Stimulated activated naive CD8-positive, alpha-beta T cell treated with anti-CD3 and anti-CD28 coated beads, Interleukin-15, Interleukin-2, amounts not matched to agents 100 ng/mL and 50 ng/mL, for 24 hours (primary cell): ENCODE data around the gene CYTH3.
"Not testable (repeated sequence)": the region's sequence is repeated elsewhere in the genome, so short reads cannot be mapped to it uniquely, and the experiment has no call there.

ENCODE experiments used
- H3K27ac Mint-ChIP-seq: one replicate; pipeline ENCODE4 v1.8.0; 2021; ENCODE audit warnings: mild to moderate bottlenecking, mixed read lengths
- H3K27me3 Mint-ChIP-seq: one replicate; pipeline ENCODE4 v1.8.0; 2021; ENCODE audit warnings: mixed read lengths
- H3K36me3 Mint-ChIP-seq: one replicate; pipeline ENCODE4 v1.8.0; 2021; ENCODE audit warnings: low read depth, mixed read lengths
- H3K4me1 Mint-ChIP-seq: one replicate; pipeline ENCODE4 v1.8.0; 2021; ENCODE audit warnings: low read depth, mixed read lengths
- H3K4me3 Mint-ChIP-seq: one replicate; pipeline ENCODE4 v1.8.0; 2021; ENCODE audit warnings: mild to moderate bottlenecking, mixed read lengths
- H3K9me3 Mint-ChIP-seq: one replicate; pipeline ENCODE4 v1.8.0; 2021; ENCODE audit warnings: mixed read lengths

The CYTH3 gene

DNA sequence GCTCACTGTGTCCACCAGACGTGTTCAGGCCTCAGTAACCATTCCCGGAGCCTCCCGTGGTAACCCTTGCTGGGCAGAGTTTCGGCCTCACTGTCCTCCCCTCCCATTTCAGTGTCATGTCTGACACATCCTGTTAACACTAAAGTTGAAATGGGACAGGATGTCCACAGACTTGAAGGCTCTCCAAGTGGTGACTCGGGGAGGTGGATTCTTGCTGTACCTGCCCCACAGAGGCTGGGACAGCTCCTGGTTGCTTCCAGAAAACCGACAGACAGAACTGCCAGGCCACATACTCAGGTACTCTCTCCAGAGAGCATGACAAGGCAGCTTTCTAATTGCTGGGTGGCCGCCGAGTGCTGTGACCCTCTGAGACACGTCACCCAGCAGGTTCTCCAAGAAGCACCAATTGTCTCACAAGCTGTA lies 17.9 kb upstream of the CYTH3 start:
- no peak overlapping the region for H3K27ac Mint-ChIP-seq
- no peaks in the 10 kb centered on the region for H3K4me1 Mint-ChIP-seq
- H3K36me3 Mint-ChIP-seq, result no peaks in the 10 kb centered on the region
- no peaks in the 10 kb centered on the region for H3K27me3 Mint-ChIP-seq
- H3K4me3 Mint-ChIP-seq, result no peak overlapping the region
- H3K9me3 Mint-ChIP-seq, result no peaks in the 10 kb centered on the region

DNA sequence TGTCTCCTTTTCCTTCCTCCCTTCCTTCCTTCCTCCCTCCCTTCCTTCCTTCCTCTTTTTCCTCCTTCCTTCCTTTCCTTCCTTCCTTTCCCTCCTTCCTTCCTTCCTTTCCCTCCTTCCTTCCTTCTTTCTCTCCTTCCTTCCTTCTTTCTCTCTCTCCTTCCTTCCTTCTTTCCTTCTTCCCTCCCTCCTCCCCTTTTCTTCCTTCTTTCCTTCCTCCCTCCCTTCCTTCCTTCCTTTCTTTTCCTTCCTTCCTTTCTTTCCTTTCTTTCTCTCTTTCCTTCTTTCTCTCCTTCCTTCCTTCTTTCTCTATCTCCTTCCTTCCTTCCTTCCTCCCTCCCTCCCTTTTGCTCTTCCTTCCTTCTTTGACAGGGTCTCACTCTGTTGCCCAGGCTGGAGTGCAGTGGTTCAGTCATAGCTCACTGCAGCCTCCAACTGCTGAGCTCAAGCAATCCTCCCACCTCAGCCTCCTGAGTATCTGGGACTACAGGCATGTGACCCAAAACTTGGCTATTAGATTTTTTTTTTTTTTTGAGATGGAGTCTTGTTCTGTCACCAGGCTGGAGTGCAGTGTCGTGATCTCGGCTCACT lies 15.9 kb upstream of the CYTH3 start:
- no peaks in the 10 kb centered on the region for H3K9me3 Mint-ChIP-seq
- no peaks in the 10 kb centered on the region for H3K36me3 Mint-ChIP-seq
- no peaks in the 10 kb centered on the region for H3K27me3 Mint-ChIP-seq
- no peaks in the 10 kb centered on the region for H3K4me1 Mint-ChIP-seq
- H3K4me3 Mint-ChIP-seq, result no peak overlapping the region
- H3K27ac Mint-ChIP-seq, result no peak overlapping the region

DNA sequence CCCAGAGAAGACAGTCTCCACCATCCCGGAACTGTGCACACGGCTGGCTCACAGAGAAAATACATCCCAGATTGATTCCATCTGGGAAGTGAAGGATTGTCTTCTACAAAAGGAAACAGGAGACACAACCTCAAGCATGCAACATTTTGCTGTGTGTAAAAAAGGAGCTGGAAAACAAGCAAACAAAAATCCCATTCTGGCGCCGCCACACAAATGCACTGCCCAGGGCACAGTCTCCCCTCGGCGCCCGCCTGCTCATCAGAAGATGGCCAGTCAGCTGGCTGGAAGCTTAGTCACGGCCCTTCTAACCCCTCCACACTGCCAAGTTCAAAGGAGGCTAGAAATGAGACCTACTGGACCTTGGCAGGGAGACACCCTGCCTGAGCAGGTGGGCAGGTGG lies 14.1 kb upstream of the CYTH3 start:
- Mint-ChIP-seq H3K9me3 (no peaks in the 10 kb centered on the region), H3K27me3 (no peaks in the 10 kb centered on the region), H3K27ac (no peak overlapping the region), H3K4me3 (no peak overlapping the region), H3K36me3 (no peaks in the 10 kb centered on the region), H3K4me1 (no peaks in the 10 kb centered on the region)

GRCh38 chr7:6284461-6285360 lies 12.3 kb upstream of the CYTH3 start:
- no peaks in the 10 kb centered on the region for H3K4me1 Mint-ChIP-seq
- no peak overlapping the region for H3K4me3 Mint-ChIP-seq
- no peaks in the 10 kb centered on the region for H3K9me3 Mint-ChIP-seq
- H3K27ac Mint-ChIP-seq, result no peak overlapping the region
- H3K27me3 Mint-ChIP-seq, result no peaks in the 10 kb centered on the region
- H3K36me3 Mint-ChIP-seq, result no peaks in the 10 kb centered on the region

- no peak overlapping the region for H3K27ac Mint-ChIP-seq
- no peaks in the 10 kb centered on the region for H3K36me3 Mint-ChIP-seq
- H3K4me3 Mint-ChIP-seq, result no peak overlapping the region
- no peaks in the 10 kb centered on the region for H3K9me3 Mint-ChIP-seq
- H3K27me3 Mint-ChIP-seq, result no peaks in the 10 kb centered on the region
- H3K4me1 Mint-ChIP-seq, result no peaks in the 10 kb centered on the region
Measured at GRCh38 chr7:6284055-6284400, 11.6 kb upstream of the CYTH3 start.

DNA sequence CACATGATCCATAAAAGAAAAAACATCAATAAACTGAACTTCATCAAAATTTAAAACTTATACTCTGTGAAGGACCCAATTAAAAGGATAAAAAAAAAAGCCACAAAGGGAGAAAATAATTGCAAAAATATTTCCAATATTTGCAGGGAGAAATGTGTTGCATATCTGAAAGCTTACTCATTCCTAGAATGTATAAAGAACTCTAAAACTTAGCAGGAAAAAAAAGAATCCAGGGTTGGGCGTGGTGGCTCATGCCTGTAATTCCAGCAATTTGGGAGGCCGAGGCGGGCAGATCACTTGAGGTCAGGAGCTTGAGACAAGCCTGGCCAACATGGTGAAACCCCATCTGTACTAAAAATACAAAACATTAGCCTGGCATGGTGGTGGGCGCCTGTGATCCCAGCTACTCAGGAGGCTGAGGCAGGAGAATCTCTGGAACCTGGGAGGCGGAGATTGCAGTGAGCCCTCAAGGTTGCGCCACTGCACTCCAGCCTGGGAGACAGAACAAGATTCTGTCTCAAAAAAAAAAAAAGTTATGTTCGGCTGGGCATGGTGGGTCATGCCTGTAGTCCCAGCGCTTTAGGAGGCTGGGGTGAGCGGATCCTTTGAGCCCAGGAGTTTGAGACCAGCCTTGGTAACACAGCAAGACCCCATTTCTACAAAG lies 11.1 kb upstream of the CYTH3 start:
- H3K9me3 Mint-ChIP-seq, H3K27ac Mint-ChIP-seq, H3K27me3 Mint-ChIP-seq: not testable (repeated sequence)

GRCh38 chr7:6279937-6280336 lies 7.5 kb upstream of the CYTH3 start:
- no peaks in the 10 kb centered on the region for H3K36me3 Mint-ChIP-seq
- H3K27me3 Mint-ChIP-seq, result no peaks in the 10 kb centered on the region
- no peaks in the 10 kb centered on the region for H3K4me1 Mint-ChIP-seq
- H3K4me3 Mint-ChIP-seq, result no peak overlapping the region
- H3K9me3 Mint-ChIP-seq, result no peaks in the 10 kb centered on the region
- H3K27ac Mint-ChIP-seq, result no peak overlapping the region

More for the DNA sequence above, 11.1 kb upstream of the CYTH3 start:
- H3K4me1 Mint-ChIP-seq, H3K36me3 Mint-ChIP-seq, H3K4me3 Mint-ChIP-seq: not testable (repeated sequence)

DNA sequence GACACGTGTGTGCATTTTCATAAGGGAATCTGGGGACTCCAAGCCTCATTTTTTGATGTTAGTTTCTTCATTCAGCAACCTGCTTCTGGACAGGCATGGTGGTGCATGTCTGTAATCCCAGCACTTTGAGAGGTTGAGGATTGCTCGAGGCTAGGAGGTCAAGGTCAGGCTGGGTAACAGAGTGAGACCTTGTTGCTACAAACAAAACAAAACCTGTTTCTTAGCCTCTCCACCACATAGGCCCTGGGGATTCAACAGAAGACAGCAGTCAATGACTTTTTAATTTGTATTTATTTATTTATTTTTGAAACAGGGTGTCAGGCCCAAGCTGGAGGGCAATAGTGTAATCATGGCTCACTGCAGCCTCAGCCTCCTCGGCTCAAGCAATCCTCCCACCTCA lies 6.9 kb upstream of the CYTH3 start:
- Mint-ChIP-seq H3K4me1 (no peaks in the 10 kb centered on the region), H3K9me3 (no peaks in the 10 kb centered on the region), H3K36me3 (no peaks in the 10 kb centered on the region), H3K27ac (no peak overlapping the region), H3K4me3 (no peak overlapping the region), H3K27me3 (no peaks in the 10 kb centered on the region)

DNA sequence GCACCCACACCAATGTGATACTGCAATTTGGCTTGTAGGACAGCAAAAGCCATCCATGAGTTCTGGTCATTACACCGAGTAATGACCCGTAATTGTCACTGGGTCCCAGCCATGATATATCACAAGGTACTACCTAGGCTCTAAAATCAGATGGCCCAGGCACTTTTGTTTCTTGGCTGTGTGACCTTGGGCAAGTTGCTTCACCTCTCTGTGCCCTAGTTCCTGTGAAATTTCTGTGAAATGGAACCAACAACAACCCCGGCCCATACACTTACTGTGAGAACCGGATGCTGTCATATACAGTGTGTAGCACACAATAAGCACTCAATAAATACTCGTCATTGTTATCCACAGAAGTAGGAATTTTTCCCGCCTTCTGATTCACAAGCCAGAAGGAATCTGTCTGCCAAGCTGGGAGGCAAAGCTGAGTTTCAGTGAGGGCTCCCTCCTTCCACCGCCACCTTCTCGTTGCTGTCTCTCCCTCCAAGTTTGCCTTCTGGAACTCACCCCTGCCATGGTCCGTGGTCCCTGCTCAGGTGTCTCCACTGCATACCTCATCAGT lies 6.4 kb upstream of the CYTH3 start:
- Mint-ChIP-seq H3K27me3 (no peaks in the 10 kb centered on the region), H3K27ac (no peak overlapping the region), H3K4me1 (no peaks in the 10 kb centered on the region), H3K9me3 (no peaks in the 10 kb centered on the region), H3K4me3 (no peak overlapping the region), H3K36me3 (no peaks in the 10 kb centered on the region)

DNA sequence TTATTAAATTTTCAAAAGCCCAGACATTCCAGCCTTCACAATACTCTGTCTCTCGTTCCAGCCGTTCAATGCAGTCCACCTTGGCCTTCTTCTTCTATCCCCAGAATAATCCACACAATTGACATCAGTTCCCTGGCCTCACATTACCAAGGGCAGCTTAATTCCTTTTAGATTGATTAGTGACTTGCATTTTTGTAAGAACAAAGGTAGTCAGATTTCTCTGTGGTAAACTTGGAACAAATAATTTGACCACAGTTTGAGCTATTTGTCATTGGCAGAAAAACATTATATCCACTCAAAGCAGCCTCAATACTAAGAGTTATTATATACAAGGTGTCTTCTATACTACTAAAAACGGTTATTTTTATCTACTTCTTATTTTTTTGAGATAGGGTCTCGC lies 5.1 kb upstream of the CYTH3 start:
- H3K36me3 Mint-ChIP-seq, result no peaks in the 10 kb centered on the region
- H3K4me3 Mint-ChIP-seq, result no peak overlapping the region
- H3K27ac Mint-ChIP-seq, result no peak overlapping the region
- H3K9me3 Mint-ChIP-seq, result no peaks in the 10 kb centered on the region
- no peaks in the 10 kb centered on the region for H3K27me3 Mint-ChIP-seq
- peaks cover 6% of the 10 kb centered on the region for H3K4me1 Mint-ChIP-seq

DNA sequence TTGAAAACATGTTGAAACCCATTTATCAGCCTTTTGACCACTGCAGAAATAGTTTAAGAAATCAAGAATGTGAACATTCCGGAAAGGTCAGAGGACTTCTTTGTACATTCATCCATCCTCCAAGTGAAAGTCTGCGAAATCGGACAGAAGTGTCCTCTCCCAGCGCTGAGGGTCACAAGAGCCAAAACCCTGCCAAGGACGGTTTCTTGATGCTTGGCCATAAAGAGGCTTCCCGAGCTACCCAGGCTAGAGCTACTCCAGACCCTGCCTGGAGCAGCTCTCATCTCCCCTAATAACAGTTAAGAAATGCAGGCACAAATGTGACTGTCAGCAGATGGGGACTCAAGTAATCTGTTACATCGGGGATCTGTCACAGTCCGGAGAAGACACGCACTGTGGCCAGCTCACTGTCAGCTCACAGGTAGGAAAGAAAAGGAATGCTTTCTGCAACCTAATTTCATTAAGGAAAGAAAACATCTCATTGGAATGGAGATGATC lies 4.5 kb upstream of the CYTH3 start:
- H3K27ac Mint-ChIP-seq, result no peak overlapping the region
- H3K4me1 Mint-ChIP-seq, result peaks cover 6% of the 10 kb centered on the region
- H3K4me3 Mint-ChIP-seq, result no peak overlapping the region

GRCh38 chr7:6274743-6275142 lies 2.3 kb upstream of the CYTH3 start:
- H3K4me3 Mint-ChIP-seq, result no peak overlapping the region

More for the DNA sequence above, 4.5 kb upstream of the CYTH3 start:
- no peaks in the 10 kb centered on the region for H3K36me3 Mint-ChIP-seq
- no peaks in the 10 kb centered on the region for H3K9me3 Mint-ChIP-seq
- peaks cover under 1% of the 10 kb centered on the region for H3K27me3 Mint-ChIP-seq

DNA sequence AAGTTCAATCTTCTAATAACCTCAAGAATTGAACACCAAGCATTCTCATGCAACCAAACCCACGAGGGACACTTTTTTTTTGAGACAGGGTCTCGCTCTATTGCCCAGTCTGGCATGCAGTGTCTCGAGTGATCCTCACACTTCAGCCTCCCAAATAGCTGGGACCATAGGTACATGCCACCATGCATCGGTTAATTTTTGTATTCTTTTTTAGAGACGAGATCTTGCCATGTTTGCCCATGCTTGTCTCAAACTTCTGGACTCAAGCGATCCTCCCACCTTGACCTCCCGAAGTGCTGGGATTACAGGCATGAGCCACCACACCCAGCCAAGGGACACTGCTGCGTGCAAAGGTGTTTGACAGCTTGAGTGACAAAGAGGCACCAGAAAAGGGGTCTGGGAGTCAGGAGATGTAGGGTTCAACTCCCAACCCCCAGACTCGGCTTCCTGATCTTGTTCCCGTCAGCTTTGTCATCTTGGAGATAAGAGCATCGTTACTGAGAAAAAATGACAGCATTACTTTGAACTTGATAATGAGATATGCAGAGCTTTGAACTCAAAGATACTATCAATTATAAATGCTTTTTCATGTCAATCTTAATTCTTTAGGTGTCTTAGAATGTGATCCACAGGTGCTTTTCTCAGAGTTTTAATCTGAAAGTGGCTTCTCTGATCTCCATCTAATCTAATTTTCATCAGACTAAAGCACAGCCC lies 1.6 kb upstream of the CYTH3 start:
- peaks cover 21% of the 10 kb centered on the region for H3K4me1 Mint-ChIP-seq
- H3K9me3 Mint-ChIP-seq, result no peaks in the 10 kb centered on the region
- H3K36me3 Mint-ChIP-seq, result no peaks in the 10 kb centered on the region
- peaks cover 21% of the 10 kb centered on the region for H3K27me3 Mint-ChIP-seq
- no peak overlapping the region for H3K4me3 Mint-ChIP-seq
- H3K27ac Mint-ChIP-seq, result no peak overlapping the region

More at GRCh38 chr7:6274743-6275142, 2.3 kb upstream of the CYTH3 start:
- no peaks in the 10 kb centered on the region for H3K9me3 Mint-ChIP-seq
- no peak overlapping the region for H3K27ac Mint-ChIP-seq
- H3K36me3 Mint-ChIP-seq, result no peaks in the 10 kb centered on the region
- peaks cover 16% of the 10 kb centered on the region for H3K27me3 Mint-ChIP-seq
- peaks cover 21% of the 10 kb centered on the region for H3K4me1 Mint-ChIP-seq

GRCh38 chr7:6273380-6273837 lies 985 bp upstream of the CYTH3 start:
- Mint-ChIP-seq H3K4me1 (peaks cover 21% of the 10 kb centered on the region), H3K4me3 (peak overlapping the region; percentile 76), H3K9me3 (no peaks in the 10 kb centered on the region), H3K27ac (no peak overlapping the region), H3K27me3 (peaks cover 23% of the 10 kb centered on the region), H3K36me3 (no peaks in the 10 kb centered on the region)
